GM19324 (cell line): ENCODE data around the gene PRSS16.
A peak's percentile ranks its signal among the peaks of the same experiment; 100 is the strongest.
"Not testable (repeated sequence)": the region's sequence is repeated elsewhere in the genome, so short reads cannot be mapped to it uniquely, and the experiment has no call there.

Experiments used
- ATAC-seq: cut with Tn5 transposase; IDR thresholded peaks from one replicate; pipeline ENCODE4 v1.9.1; 2021; ENCODE audit warnings: mild to moderate bottlenecking, moderate library complexity; ENCODE audit not compliant: unreplicated experiment, low FRiP score

The PRSS16 gene

GRCh38 chr6:27242589-27243265, 4.8 kb upstream of the PRSS16 start:
- no peak for ATAC-seq

GRCh38 chr6:27248783-27249182, 1.3 kb downstream of the PRSS16 start:
- no peak for ATAC-seq

- no peak for ATAC-seq
Observed at GRCh38 chr6:27250277-27251111, 3.0 kb downstream of the PRSS16 start.

GRCh38 chr6:27251112-27251605, 3.7 kb downstream of the PRSS16 start:
- ATAC-seq = peak; percentile 75

GRCh38 chr6:27251606-27252251, 4.2 kb downstream of the PRSS16 start:
- peak; percentile 86 for ATAC-seq

- ATAC-seq = no peak
Observed at GRCh38 chr6:27254566-27254965, 7.1 kb downstream of the PRSS16 start.

GRCh38 chr6:27255866-27256265, 8.4 kb downstream of the PRSS16 start:
- no peak for ATAC-seq

- no peak for ATAC-seq
Observed at GRCh38 chr6:27260369-27260768, 12.9 kb downstream of the PRSS16 start.

GRCh38 chr6:27260836-27261375, 13.4 kb downstream of the PRSS16 start:
- ATAC-seq = no peak

- ATAC-seq = no peak
Observed at GRCh38 chr6:27263886-27264285, 16.4 kb downstream of the PRSS16 start.

GRCh38 chr6:27267003-27267402, 19.5 kb downstream of the PRSS16 start:
- ATAC-seq = not testable (repeated sequence)

- no peak for ATAC-seq
Observed at GRCh38 chr6:27267857-27268434, 20.4 kb downstream of the PRSS16 start.

- no peak for ATAC-seq
Observed at GRCh38 chr6:27268803-27269202, 21.3 kb downstream of the PRSS16 start.

GRCh38 chr6:27273783-27274182, 26.3 kb downstream of the PRSS16 start:
- ATAC-seq = no peak

- ATAC-seq = no peak
Observed at GRCh38 chr6:27275025-27275956, 27.8 kb downstream of the PRSS16 start.

- no peak for ATAC-seq
Observed at GRCh38 chr6:27279513-27280063, 32.1 kb downstream of the PRSS16 start.

- no peak for ATAC-seq
Observed at GRCh38 chr6:27280064-27280539, 32.6 kb downstream of the PRSS16 start.

- ATAC-seq = no peak
Observed at GRCh38 chr6:27280540-27281000, 33.1 kb downstream of the PRSS16 start.

- no peak for ATAC-seq
Observed at GRCh38 chr6:27281105-27281539, 33.6 kb downstream of the PRSS16 start.
